H1 (cell line): ENCODE measurements around the gene PTPRG. TPM values are rescaled to one million over a fixed set of nuclear protein-coding genes. Genes with fewer than 3 reads are reported as not detected.
A peak's percentile ranks its signal among the peaks of the same experiment; 100 is the strongest.

Source experiments
- CTCF ChIA-PET: fragments of 300-600 bp; sonication (Branson Sonifier 250); formaldehyde crosslinking; loops from one replicate; lab custom pipeline; 2021; ENCODE audit not compliant: partially characterized antibody; lab: Charles Lee
- POLR2A ChIA-PET: fragments of 300-600 bp; sonication (Branson Sonifier 250); formaldehyde crosslinking; loops from one replicate; lab custom pipeline; 2021; ENCODE audit warnings: inconsistent platforms; ENCODE audit not compliant: partially characterized antibody; lab: Charles Lee
- DNase-seq, 2 experiments: peaks; one replicate each; pipeline versions ENCODE4 v3.0.0 to v3.0.0-alpha.2; 2010 to 2022; ENCODE audit warnings: low spot score in 2 of 2, low read depth in 1 of 2, mixed read lengths in 1 of 2
- FAIRE-seq: peaks from 2 replicates; lab custom pipeline; 2011; peaks lifted over from hg19 to GRCh38; lab: Jason Lieb, UNC
- H2AFZ ChIP-seq: 2 replicates; pipeline ENCODE4 v1.8.1; 2012; ENCODE audit warnings: low read length, inconsistent platforms
- H2AK5ac ChIP-seq: 2 replicates; pipeline ENCODE4 v1.6.1; 2013; ENCODE audit warnings: low read depth, low read length
- H2BK120ac ChIP-seq: replicated peaks from 2 replicates; pipeline ENCODE3; 2013; ENCODE audit warnings: low read depth, low read length, inconsistent platforms
- H2BK12ac ChIP-seq: 2 replicates; pipeline ENCODE4 v1.6.1; 2013; ENCODE audit warnings: low read depth, low read length
- H2BK15ac ChIP-seq: 2 replicates; pipeline ENCODE4 v1.6.1; 2013; ENCODE audit warnings: low read length
- H2BK20ac ChIP-seq: 2 replicates; pipeline ENCODE4 v1.6.1; 2013; ENCODE audit warnings: low read length
- H2BK5ac ChIP-seq: 2 replicates; pipeline ENCODE4 v1.6.1; 2013; ENCODE audit warnings: low read depth, low read length
- H3K14ac ChIP-seq: 2 replicates; pipeline ENCODE4 v1.6.1; 2013; ENCODE audit warnings: inconsistent platforms; ENCODE audit not compliant: insufficient read length
- H3K18ac ChIP-seq: 2 replicates; pipeline ENCODE4 v1.6.1; 2013; ENCODE audit warnings: low read length; ENCODE audit errors: extremely low read depth
- H3K23ac ChIP-seq: 2 replicates; pipeline ENCODE4 v1.6.1; 2013; ENCODE audit warnings: inconsistent platforms; ENCODE audit not compliant: insufficient read length
- H3K23me2 ChIP-seq: 2 replicates; pipeline ENCODE4 v1.6.1; 2013; ENCODE audit warnings: low read depth, low read length
- H3K27ac ChIP-seq: 2 replicates; pipeline ENCODE4 v1.6.1; 2011; ENCODE audit warnings: low read depth, low read length, inconsistent platforms
- H3K27me3 ChIP-seq, 4 experiments: replicated peaks in 1 of 4; 1 replicate in 1 of 4; 2 replicates in 3 of 4; pipeline versions ENCODE4 v1.6.1 to v1.8.1; 2011 to 2013; ENCODE audit warnings: low read length in 3 of 4, mild to moderate bottlenecking in 3 of 4, inconsistent platforms in 2 of 4, mixed read lengths in 2 of 4, moderate library complexity in 1 of 4; ENCODE audit not compliant: control insufficient read depth in 3 of 4, insufficient read depth in 3 of 4; ENCODE audit errors: extremely low read depth in 1 of 4
- H3K36me3 ChIP-seq, 4 experiments: 2 replicates each; pipeline versions ENCODE4 v1.6.1 to v1.8.1; 2011 to 2013; ENCODE audit warnings: mild to moderate bottlenecking in 4 of 4, low read length in 3 of 4, moderate library complexity in 2 of 4, control low read depth in 1 of 4, inconsistent platforms in 1 of 4; ENCODE audit not compliant: insufficient read depth in 4 of 4, control insufficient read depth in 2 of 4
- H3K4ac ChIP-seq: replicated peaks from 2 replicates; pipeline ENCODE3; 2013; ENCODE audit warnings: low read length, low read depth, mixed read lengths, inconsistent platforms; ENCODE audit not compliant: insufficient read length
- H3K4me1 ChIP-seq, 4 experiments: replicated peaks in 1 of 4; 1 replicate in 1 of 4; 2 replicates in 3 of 4; pipeline versions ENCODE4 v1.6.1 to v1.8.1; 2011 to 2013; ENCODE audit warnings: low read length in 3 of 4, inconsistent platforms in 2 of 4, mixed read lengths in 1 of 4; ENCODE audit not compliant: insufficient read depth in 4 of 4, control insufficient read depth in 3 of 4
- H3K4me2 ChIP-seq, 2 experiments: 2 replicates each; pipeline versions ENCODE4 v1.6.1 to v1.8.1; 2011 to 2013; ENCODE audit warnings: low read depth in 2 of 2, low read length in 2 of 2, control low read depth in 1 of 2, inconsistent platforms in 1 of 2, mild to moderate bottlenecking in 1 of 2; ENCODE audit not compliant: insufficient read depth in 1 of 2
- H3K4me3 ChIP-seq, 4 experiments: fragments of 200-600, 300-600 bp in 1 of 4; sonication (generic), shearing (Covaris generic), sonication (Bioruptor Twin) in 1 of 4; 2 replicates each; pipeline versions ENCODE4 v1.5.1 to v1.8.1; 2011 to 2016; ENCODE audit warnings: low read length in 4 of 4, low read depth in 3 of 4, control low read depth in 2 of 4, inconsistent platforms in 2 of 4, mild to moderate bottlenecking in 2 of 4, mixed read lengths in 1 of 4, moderate library complexity in 1 of 4; ENCODE audit not compliant: insufficient read depth in 2 of 4; ENCODE audit errors: extremely low read depth in 1 of 4
- H3K56ac ChIP-seq: replicated peaks from 2 replicates; pipeline ENCODE3; 2013; ENCODE audit warnings: low read depth, mild to moderate bottlenecking, mixed read lengths, low read length, inconsistent platforms; ENCODE audit not compliant: insufficient read length
- H3K79me1 ChIP-seq: 2 replicates; pipeline ENCODE4 v1.6.1; 2013; ENCODE audit warnings: low read depth, low read length, control low read depth
- H3K79me2 ChIP-seq, 2 experiments: 2 replicates each; pipeline versions ENCODE4 v1.6.1 to v1.8.1; 2012 to 2013; ENCODE audit warnings: low read length in 2 of 2, mild to moderate bottlenecking in 2 of 2, inconsistent platforms in 1 of 2; ENCODE audit not compliant: insufficient read depth in 2 of 2, control insufficient read depth in 1 of 2
- H3K9ac ChIP-seq, 4 experiments: replicated peaks in 1 of 4; 1 replicate in 1 of 4; 2 replicates in 3 of 4; pipeline versions ENCODE4 v1.6.1 to v1.8.1; 2011 to 2013; ENCODE audit warnings: low read depth in 3 of 4, low read length in 3 of 4, control low read depth in 2 of 4, mild to moderate bottlenecking in 2 of 4, moderate library complexity in 2 of 4, inconsistent platforms in 1 of 4; ENCODE audit errors: extremely low read depth in 1 of 4
- H3K9me3 ChIP-seq, 2 experiments: 2 replicates each; pipeline versions ENCODE4 v1.6.1 to v1.8.1; 2012 to 2013; ENCODE audit warnings: mild to moderate bottlenecking in 2 of 2, moderate library complexity in 2 of 2, control low read depth in 1 of 2, inconsistent platforms in 1 of 2, low read depth in 1 of 2, low read length in 1 of 2, mixed read lengths in 1 of 2; ENCODE audit not compliant: insufficient read depth in 2 of 2
- H4K20me1 ChIP-seq, 2 experiments: replicated peaks in 1 of 2; 2 replicates each; pipeline versions ENCODE3 to v1.8.1; 2011 to 2013; ENCODE audit warnings: inconsistent platforms in 2 of 2, low read length in 2 of 2, mild to moderate bottlenecking in 1 of 2; ENCODE audit not compliant: insufficient read depth in 2 of 2, control insufficient read depth in 1 of 2
- H4K5ac ChIP-seq: 2 replicates; pipeline ENCODE4 v1.6.1; 2013; ENCODE audit warnings: low read length, low read depth, mixed read lengths, inconsistent platforms; ENCODE audit not compliant: insufficient read length
- H4K8ac ChIP-seq: 2 replicates; pipeline ENCODE4 v1.8.0; 2013; ENCODE audit warnings: mild to moderate bottlenecking, moderate library complexity, low read length, inconsistent platforms; ENCODE audit not compliant: insufficient read depth; ENCODE audit errors: extremely low read depth
- H4K91ac ChIP-seq: replicated peaks from 2 replicates; pipeline ENCODE3; 2013; ENCODE audit warnings: low read length, mixed read lengths, inconsistent platforms; ENCODE audit not compliant: insufficient read length
- BCL11A ChIP-seq, 2 experiments: IDR thresholded peaks; one replicate each; pipeline ENCODE4 v1.6.1; 2011; ENCODE audit warnings: low read depth in 2 of 2, low read length in 2 of 2, mild to moderate bottlenecking in 2 of 2
- BRCA1 ChIP-seq: IDR thresholded peaks from 2 replicates; pipeline ENCODE4 v1.6.1; 2012; ENCODE audit warnings: low read depth, low read length, improper control_type of control experiment
- EGR1 ChIP-seq: IDR thresholded peaks from 2 replicates; pipeline ENCODE4 v1.6.1; 2011; ENCODE audit warnings: low read depth, low read length, borderline replicate concordance
- GTF2F1 ChIP-seq: IDR thresholded peaks from 2 replicates; pipeline ENCODE4 v1.6.1; 2012; ENCODE audit warnings: low read depth, low read length, improper control_type of control experiment, borderline replicate concordance
- KDM4A ChIP-seq: IDR thresholded peaks from one replicate; pipeline ENCODE4 v1.7.1; 2012; ENCODE audit warnings: low read depth, mild to moderate bottlenecking, moderate library complexity, low read length, inconsistent platforms; ENCODE audit not compliant: severe bottlenecking
- KDM5A ChIP-seq: fragments of 200-600 bp; IDR thresholded peaks from 2 replicates; pipeline ENCODE4 v1.7.1; 2012; ENCODE audit warnings: mild to moderate bottlenecking, low read length, inconsistent platforms, mixed read lengths
- RFX5 ChIP-seq: IDR thresholded peaks from 2 replicates; pipeline ENCODE4 v1.6.1; 2011; ENCODE audit warnings: low read depth, low read length, improper control_type of control experiment, borderline replicate concordance
- SAP30 ChIP-seq: fragments of 300-600 bp; sonication (generic); IDR thresholded peaks from 2 replicates; pipeline ENCODE4 v1.7.1; 2012; ENCODE audit warnings: low read length, moderate library complexity, mild to moderate bottlenecking, inconsistent platforms; ENCODE audit not compliant: insufficient read depth, insufficient replicate concordance
- SP1 ChIP-seq: IDR thresholded peaks from 2 replicates; pipeline ENCODE4 v1.6.1; 2011; ENCODE audit warnings: low read depth, low read length
- TAF1 ChIP-seq: IDR thresholded peaks from 2 replicates; pipeline ENCODE4 v1.6.1; 2011; ENCODE audit warnings: mild to moderate bottlenecking, low read depth, low read length
- TAF7 ChIP-seq: optimal IDR thresholded peaks from 2 replicates; pipeline ENCODE3; 2011; ENCODE audit warnings: low read depth, mild to moderate bottlenecking, inconsistent platforms, low read length, moderate library complexity, borderline replicate concordance
- YY1 ChIP-seq: IDR thresholded peaks from 2 replicates; pipeline ENCODE4 v1.6.1; 2011; ENCODE audit warnings: low read depth, mild to moderate bottlenecking, low read length
- ZNF274 ChIP-seq: IDR thresholded peaks from 2 replicates; pipeline ENCODE4 v1.7.0; 2012; ENCODE audit warnings: low read length, borderline replicate concordance; ENCODE audit errors: extremely low read depth
- WGBS, 2 experiments: shearing (Covaris generic) in 1 of 2; methylation state at CpG; one replicate each; pipeline versions ENCODE4 v1.1.6 to v1.1.7; 2013 to 2015; ENCODE audit warnings: low lambda C conversion rate in 2 of 2, mixed read lengths in 2 of 2, inconsistent platforms in 1 of 2, low coverage in 1 of 2, missing lambda C conversion rate in 1 of 2; ENCODE audit not compliant: insufficient replicate concordance in 2 of 2, insufficient coverage in 1 of 2, insufficient read length in 1 of 2; ENCODE audit errors: extremely low coverage in 1 of 2, missing lambda C conversion rate in 1 of 2; 5-methylcytosine and 5-hydroxymethylcytosine counted together
- polyA plus RNA-seq, 7 experiments: library from polyadenylated mRNA; depleted of rRNA in 3 of 7; stranded (reverse) in 5 of 7; unstranded in 2 of 7; fragments of >200 nt in 5 of 7; fragments of 200-250 nt in 2 of 7; gene quantifications; 1 replicate in 5 of 7; 2 replicates in 1 of 7; 4 replicates in 1 of 7; pipeline versions ENCODE4 v1.2.1 to v1.2.3, GENCODE V29; 2011 to 2013; ENCODE audit warnings: missing spikeins in 2 of 7, mixed read lengths in 2 of 7
- total RNA-seq: library from RNA; stranded (reverse); fragmentation: NEBNext Ultra II Directional; extraction: Animal tissue kit (Norgen Biotek cat#: 25700); gene quantifications from 2 replicates; pipeline ENCODE4 v1.2.1, GENCODE V29; 2021

PTPRG gene
- total and polyA plus RNA-seq, 2 of the 8 experiments (the other 6 are each of a cell fraction or from before 2014, with no cell fraction given) = 23.3 to 96.2 TPM

DNA sequence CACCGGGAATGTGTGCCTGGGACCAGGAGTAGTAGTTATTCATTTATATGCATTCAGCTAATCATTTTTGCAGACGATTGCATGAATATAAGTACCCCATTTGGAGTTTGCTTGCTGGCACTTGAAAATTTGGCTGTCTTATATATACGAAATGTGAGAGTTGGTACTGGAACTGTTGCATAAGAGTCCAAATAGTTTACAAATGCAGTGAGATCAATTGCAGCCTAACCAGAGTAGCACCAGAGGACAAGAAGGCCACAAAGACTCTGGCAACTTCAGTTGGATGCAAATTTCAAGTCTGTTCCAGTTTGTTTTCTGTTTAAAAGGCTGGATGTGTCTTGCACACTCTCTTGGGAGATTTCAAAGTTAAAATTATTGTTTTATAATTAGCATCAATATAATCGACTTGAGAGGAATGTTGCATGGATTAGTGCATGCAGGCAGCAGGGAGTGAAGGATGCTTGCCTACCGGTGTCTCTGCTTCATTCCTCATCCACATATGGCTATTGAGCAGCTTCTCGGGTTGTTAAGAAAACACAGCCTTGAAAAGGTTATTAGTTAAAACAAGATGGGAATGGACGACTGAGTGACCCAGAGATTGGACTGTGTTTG, 213.0 kb downstream of the PTPRG start:
- Histone ChIP-seq H3K27ac (no peak overlapping the region), H3K9me3 (no peaks in the 10 kb centered on the region), H3K23me2 (no peaks in the 10 kb centered on the region; the same call in 1 of the 2 replicates), H3K4me1 (peaks cover 2 to 9% (median 7%) of the 10 kb centered on the region in 4 experiments; a peak in 5 of 7 replicates), H3K23ac (no peak overlapping the region), H4K8ac (no peak overlapping the region), H3K14ac (no peak overlapping the region), H2BK20ac (no peak overlapping the region), H2BK5ac (no peak overlapping the region), H3K79me1 (peaks cover 8% of the 10 kb centered on the region), H3K27me3 (no peaks in the 10 kb centered on the region), H2AK5ac (no peak overlapping the region), H3K4me2 (no peak overlapping the region), H4K5ac (no peak overlapping the region), H3K18ac (no peak overlapping the region), H2BK12ac (no peak overlapping the region), H4K91ac (no peak overlapping the region), H4K20me1 (peaks cover 1 to 3% of the 10 kb centered on the region in 2 experiments), H3K79me2 (peaks cover 0 to 92% of the 10 kb centered on the region in 2 experiments; a peak in 3 of 4 replicates), H2BK120ac (no peak overlapping the region), H3K4me3 (no peak overlapping the region), H3K36me3 (no peaks in the 10 kb centered on the region), H3K4ac (no peak overlapping the region), H2AFZ (no peak overlapping the region), H3K56ac (no peak overlapping the region), H2BK15ac (no peak overlapping the region), H3K9ac (no peak overlapping the region)
- no peak for DNase-seq
- 81% methylated on average over 7 of the region's 7 CpGs; no CpG with 5 or more reads in 1 of the 2 experiments for WGBS, 2 experiments
- ChIA-PET CTCF (interaction anchor here (1.2 kb wide), 1 partner anchor 11 kb away, joined by 3 read pairs; no protein-coding TSS in a partner anchor), POLR2A (no interaction called here)
- FAIRE-seq = peak; percentile 32
- no peak for TF ChIP-seq SP1
- no peak for TF ChIP-seq GTF2F1
- TF ChIP-seq RFX5 = no peak
- no peak for TF ChIP-seq KDM4A
- TF ChIP-seq BCL11A (IDR thresholded peaks at IDR 0.05; ENCODE audit: low read depth in 2 of 2, low read length in 2 of 2) = no peak
- no peak for TF ChIP-seq SAP30
- TF ChIP-seq TAF7 = no peak
- TF ChIP-seq YY1 = no peak
- no peak for TF ChIP-seq BRCA1
- TF ChIP-seq TAF1 = no peak
- TF ChIP-seq EGR1 = no peak
- TF ChIP-seq ZNF274 = no peak
- no peak for TF ChIP-seq KDM5A
